Epithelial cell of prostate (primary cell): ENCODE measurements around the gene VTN.

Source experiments
- DNase-seq: peaks from one replicate; pipeline ENCODE4 v3.0.0-alpha.2; 2011; ENCODE audit warnings: low read depth, low spot score
- H3K27ac ChIP-seq: fragments of 450-650 bp; 2 replicates; pipeline ENCODE4 v1.5.1; 2017; ENCODE audit warnings: mild to moderate bottlenecking

The VTN gene

DNA sequence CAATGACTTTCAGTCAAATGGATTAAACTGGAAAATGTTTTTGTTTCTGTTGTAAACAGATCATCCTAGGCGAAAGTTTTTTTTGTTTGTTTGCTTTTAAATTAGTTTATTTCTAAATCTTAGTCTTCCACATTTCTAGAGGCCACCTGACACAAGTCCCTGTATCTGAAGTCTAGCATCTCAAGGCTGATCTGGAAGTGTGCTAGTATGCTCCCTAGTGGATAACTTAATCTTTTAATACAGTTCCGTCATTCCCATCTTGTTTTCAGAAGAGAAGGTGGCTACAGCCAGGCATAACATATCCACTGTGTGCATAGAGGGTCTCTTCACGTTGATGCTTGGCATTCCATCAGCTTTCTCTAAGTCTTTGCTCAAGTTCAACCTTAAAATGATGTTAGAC lies 42.4 kb downstream of the VTN start:
- DNase-seq = no peak
- no peak overlapping the region for H3K27ac ChIP-seq

DNA sequence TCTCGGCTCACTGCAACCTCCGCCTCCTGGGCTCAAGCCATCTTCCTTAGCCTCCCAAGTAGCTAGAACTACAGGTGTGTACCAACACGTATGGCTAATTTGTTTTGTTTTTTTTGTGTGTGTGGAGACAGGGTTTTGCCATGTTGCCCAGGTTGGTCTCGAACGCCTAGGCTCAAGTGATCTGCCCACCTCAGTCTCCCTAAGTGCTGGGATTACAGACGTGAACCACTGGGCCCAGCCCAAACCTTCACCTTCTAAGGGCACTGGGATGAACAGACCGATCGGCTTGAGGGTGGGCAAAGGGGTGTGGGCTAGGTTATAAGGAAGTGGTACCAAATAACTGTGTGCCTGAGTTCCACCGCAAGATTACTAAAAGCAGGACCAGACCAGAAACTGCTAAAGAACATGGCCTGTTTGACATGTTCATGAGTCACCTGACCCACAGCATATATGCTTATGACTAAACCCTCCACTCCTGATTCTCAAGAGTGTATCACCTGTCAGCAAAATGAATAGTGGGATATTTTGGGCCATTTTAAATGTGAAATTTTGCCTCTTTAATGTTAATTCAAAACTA lies 43.0 kb downstream of the VTN start:
- no peak overlapping the region for H3K27ac ChIP-seq
- no peak for DNase-seq

DNA sequence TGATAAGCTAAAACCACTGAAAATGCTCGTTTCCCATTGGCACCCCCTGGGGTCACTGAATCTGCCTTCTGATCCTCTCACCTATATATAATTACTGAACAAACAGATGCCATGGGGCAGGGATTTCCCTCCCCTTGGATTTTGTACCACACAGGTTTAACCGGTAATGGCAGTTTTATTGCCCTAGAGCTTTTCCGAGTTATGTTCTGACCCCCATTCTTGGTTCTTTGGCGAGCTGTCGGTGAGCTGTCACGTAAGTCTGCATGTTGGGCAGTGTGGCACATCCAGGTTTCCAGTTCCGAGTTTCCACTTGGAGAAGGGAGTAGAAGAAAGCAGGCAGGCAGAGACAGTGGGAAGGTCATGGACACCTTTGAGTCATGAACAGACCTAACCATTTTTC lies 44.0 kb downstream of the VTN start:
- no peak for DNase-seq
- H3K27ac ChIP-seq = no peak overlapping the region

DNA sequence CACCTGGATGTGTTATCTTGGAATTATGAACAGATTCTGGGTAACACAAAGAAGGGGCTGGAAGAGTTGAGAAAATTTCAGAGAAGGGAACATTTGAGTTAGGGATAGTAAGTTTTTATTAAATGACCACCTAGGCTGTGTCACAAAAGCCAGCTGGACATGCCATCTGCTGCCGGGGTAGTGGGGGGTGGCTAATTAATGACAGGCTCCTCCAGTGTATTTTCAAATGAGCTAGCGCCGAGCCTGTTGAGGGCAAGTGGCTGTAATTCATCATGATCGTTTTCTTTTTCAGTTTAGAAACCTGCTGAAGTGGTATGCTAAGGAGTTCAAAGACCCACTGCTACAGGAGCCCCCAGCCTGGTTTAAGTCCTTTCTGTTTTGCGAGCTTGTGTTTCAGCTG lies 44.9 kb downstream of the VTN start:
- no peak for DNase-seq
- H3K27ac ChIP-seq = no peak overlapping the region

DNA sequence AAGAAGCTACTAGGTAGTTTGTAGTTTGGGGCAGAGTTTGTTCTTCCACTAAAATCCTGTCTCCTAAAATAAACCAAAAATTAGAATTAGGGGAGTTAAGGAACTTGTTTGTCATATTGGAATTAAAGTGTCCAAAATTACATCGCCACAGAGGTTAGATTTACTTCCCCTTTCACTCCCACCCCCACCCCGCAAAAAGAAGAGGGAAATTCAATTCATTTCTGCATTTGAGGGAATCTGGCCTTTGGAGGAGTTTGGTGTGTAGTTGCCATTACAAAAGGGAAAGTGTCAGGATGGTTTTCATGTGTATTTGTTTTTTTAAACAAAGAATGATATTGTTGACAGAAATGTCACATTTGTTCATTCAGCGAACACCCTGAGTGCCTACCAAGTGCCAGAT lies 45.3 kb downstream of the VTN start:
- no peak for DNase-seq
- no peak overlapping the region for H3K27ac ChIP-seq

DNA sequence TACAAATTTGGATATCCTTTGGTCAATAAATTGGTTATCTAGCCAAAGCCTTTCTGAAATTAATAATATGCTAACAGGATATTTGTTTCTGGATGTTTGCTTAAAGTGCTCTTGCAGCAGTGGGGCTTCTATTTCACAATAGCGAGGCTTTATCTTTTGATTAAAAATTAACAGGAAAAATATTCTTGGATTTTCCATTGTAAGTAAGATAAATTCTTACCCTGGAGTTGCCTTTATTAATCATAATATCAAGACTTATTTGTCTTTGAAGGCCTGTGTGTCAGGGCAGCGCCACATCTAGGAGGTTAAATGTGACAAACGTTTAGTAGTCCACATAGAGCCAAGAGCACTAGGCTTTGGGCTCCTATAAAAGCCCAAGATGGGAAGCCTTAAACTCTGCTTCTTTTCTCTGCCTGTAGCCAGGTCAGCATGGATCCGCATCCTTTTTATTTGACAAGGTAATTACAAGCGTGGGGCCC lies 45.8 kb downstream of the VTN start:
- no peak overlapping the region for H3K27ac ChIP-seq
- no peak for DNase-seq

DNA sequence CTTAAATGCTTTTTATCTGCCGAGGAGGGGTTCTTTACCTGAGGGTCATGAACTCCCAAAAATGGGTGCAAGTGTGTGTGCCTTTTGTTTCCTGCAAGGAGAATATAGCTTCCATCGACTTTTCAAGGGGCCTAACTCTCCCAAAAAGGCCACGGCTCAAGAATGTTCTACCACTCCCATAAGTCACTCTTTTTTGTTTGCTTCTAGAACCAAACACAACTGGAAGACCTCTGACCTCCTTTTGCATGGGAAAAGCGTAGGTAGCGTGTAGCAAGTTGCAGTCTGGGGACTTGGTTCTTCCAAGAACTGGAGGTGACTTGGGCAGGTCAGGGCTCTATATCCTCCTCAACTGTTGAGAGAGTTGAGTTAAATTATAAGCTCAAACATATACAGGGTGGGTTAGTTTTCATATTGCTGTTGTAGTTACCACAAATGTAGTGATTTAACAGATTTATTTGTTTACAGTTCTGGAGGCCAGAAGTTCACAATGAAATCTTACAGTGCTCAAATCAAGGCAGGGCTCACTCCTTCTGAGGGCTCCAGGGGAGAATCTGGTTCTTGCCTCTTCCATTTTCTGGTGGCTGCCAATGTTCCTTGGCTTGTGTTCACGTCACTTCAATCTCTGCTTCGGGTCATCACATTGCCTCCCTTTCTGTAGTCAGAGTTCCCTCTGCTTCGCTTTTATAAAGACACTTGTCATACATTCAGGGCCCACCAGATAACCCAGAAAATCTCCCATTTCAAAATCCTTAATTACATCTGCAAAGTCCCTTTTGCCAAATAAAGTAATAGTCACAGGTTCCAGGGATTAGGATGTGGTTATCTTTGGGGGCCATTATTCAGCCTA lies 49.7 kb downstream of the VTN start:
- no peak for DNase-seq
- H3K27ac ChIP-seq = no peak overlapping the region

DNA sequence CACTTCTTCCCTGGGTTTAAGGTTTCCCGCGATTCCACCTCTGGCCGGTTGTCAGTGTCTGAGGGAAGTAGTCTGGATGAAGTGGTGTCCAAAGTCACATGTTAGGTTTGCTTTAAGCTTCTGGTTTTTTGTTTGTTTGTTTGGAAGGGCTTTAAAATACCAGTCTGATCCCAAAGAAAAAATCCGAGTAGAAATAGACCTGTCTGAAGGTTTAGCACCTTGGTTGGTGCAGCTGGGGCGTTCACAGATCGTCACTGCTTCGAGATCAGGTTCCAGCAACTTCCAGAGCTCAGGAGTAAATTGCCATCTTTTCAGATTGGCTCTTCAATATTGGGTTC lies 50.5 kb downstream of the VTN start:
- no peak for DNase-seq
- no peak overlapping the region for H3K27ac ChIP-seq

DNA sequence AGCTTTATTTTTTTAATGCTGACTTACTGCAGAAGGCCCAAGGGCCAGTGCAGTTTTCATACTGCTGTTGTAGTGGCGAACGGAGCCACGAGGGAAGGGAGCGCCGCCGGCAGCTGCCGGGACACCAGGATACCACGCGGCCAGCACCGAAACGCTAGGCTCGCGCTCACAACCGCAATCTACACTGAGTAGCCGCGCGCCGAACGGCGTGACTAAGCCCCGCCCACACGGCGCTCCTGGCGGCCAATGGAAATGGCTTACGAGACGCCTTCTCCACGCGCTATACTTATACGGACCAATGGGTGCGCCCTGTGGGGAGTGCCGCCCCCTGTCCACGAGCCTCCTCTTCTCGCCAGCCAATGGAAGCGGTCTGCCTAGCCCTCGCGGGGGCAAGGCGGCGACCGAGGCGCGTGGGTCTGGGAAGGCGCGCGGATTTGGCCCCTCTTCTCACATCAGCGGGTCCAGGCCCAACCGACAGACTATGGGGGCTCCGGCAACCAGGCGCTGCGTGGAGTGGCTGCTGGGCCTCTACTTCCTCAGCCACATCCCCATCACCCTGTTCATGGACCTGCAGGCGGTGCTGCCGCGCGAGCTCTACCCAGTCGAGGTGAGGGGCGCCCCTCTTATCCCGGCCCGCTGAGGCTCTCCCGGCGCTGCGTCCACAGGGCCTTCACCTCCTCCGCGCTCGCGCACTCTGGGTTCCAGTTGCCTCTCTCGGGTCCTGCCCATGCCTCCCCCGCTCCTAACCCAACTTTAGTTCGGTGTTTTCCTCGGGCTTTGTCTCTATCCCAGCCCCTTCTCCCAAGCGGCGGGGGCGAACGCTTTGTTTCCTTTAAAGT lies 51.1 kb downstream of the VTN start, which contains the start of gene TMEM97:
Gene TMEM97 (plus strand): TSS at position 442 of the 839 bp plus-strand sequence. CDS start 40 bp downstream, at position 482.
- DNase-seq = peak; percentile 80
- no peak within 1 kb of the TSS for H3K27ac ChIP-seq

DNA sequence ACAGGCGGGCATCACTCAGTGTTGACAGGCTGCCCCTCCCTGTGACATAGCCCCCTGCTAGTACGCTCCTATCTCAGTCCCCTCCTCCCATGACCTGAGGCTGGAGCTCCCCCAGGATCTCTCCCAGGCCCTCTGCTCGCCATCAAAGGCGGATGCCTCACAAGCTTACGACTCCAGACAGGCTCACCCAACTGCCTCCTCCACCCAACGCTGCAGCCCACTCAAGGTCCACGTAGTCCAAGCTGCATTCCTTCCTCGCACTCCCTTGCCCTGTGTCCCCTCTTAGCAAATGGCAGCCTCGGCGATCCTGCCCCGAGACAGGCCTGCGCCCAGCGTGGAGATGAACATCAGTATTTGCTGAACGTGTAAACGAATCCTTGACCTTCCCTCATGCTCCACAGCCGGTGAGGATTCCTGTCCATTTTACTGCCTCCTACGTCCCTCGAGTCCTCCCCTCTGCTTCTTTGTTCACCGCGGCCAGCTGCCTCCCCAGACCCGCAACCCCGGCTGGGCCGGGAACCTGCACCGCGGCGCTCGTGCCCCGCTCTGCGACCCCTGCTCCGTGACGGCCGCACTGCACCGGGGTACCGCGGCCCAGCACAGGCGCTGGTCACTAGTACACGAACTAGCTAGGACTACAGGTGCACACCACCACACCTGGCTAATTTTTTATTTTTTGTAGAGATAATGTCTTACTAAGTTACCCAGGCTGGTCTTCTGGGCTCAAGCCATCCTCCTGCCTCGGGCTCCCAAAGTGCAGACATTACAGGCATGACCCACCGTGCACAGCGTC lies 51.9 kb downstream of the VTN start:
- no peak overlapping the region for H3K27ac ChIP-seq
- no peak for DNase-seq
